AG08395 (cell line): ENCODE measurements around the gene CASP8AP2.
"Not testable (repeated sequence)": the region's sequence is repeated elsewhere in the genome, so short reads cannot be mapped to it uniquely, and the experiment has no call there.

Experiments
- DNase-seq: peaks from one replicate; pipeline ENCODE4 v3.0.0; 2012; ENCODE audit warnings: mixed read lengths, low spot score

The CASP8AP2 gene

GRCh38 chr6:89826029-89826528 lies 3.6 kb upstream of the CASP8AP2 start:
- no peak for DNase-seq

- DNase-seq = not testable (repeated sequence)
These were observed 1.1 kb upstream of the CASP8AP2 start for GRCh38 chr6:89828475-89828987.

GRCh38 chr6:89828988-89829471 lies 650 bp upstream of the CASP8AP2 start:
- DNase-seq = no peak

- peak; percentile 6 for DNase-seq
These were observed 610 bp downstream of the CASP8AP2 start for GRCh38 chr6:89830170-89830809.

GRCh38 chr6:89834884-89835792 lies 5.5 kb downstream of the CASP8AP2 start:
- DNase-seq = peak; percentile 24

- DNase-seq = no peak
These were observed 7.1 kb downstream of the CASP8AP2 start for GRCh38 chr6:89836639-89837222.

GRCh38 chr6:89840538-89840937 lies 10.9 kb downstream of the CASP8AP2 start:
- no peak for DNase-seq

- DNase-seq = peak; percentile 6
These were observed 12.5 kb downstream of the CASP8AP2 start for GRCh38 chr6:89842228-89842627.

GRCh38 chr6:89843070-89843469 lies 13.4 kb downstream of the CASP8AP2 start:
- DNase-seq = peak; percentile 11

- DNase-seq = not testable (repeated sequence)
These were observed 17.8 kb downstream of the CASP8AP2 start for GRCh38 chr6:89847513-89847912.

GRCh38 chr6:89853068-89853467 lies 23.4 kb downstream of the CASP8AP2 start:
- peak; percentile 57 for DNase-seq

GRCh38 chr6:89858041-89858440 lies 28.4 kb downstream of the CASP8AP2 start:
- DNase-seq = no peak

GRCh38 chr6:89859744-89860143 lies 30.1 kb downstream of the CASP8AP2 start:
- DNase-seq = no peak

- no peak for DNase-seq
These were observed 32.6 kb downstream of the CASP8AP2 start for GRCh38 chr6:89862273-89862672.

- no peak for DNase-seq
These were observed 33.0 kb downstream of the CASP8AP2 start for GRCh38 chr6:89862698-89863097.

- DNase-seq = no peak
These were observed 36.5 kb downstream of the CASP8AP2 start for GRCh38 chr6:89866024-89866678.

GRCh38 chr6:89873721-89874120 lies 44.0 kb downstream of the CASP8AP2 start:
- DNase-seq = no peak

- DNase-seq = no peak
These were observed 44.8 kb downstream of the CASP8AP2 start for GRCh38 chr6:89874438-89874837.

- DNase-seq = no peak
These were observed 56.9 kb downstream of the CASP8AP2 start for GRCh38 chr6:89886378-89887120.

- no peak for DNase-seq
These were observed 57.9 kb downstream of the CASP8AP2 start for GRCh38 chr6:89887452-89888137.
